Adrenal gland (tissue), 5 donors: ENCODE results near the gene MYH6.

Experiments
- POLR2A ChIP-seq, 2 donors: fragments of 450-650 bp; IDR thresholded peaks; one replicate each; pipeline ENCODE4 v1.6.1; 2017; ENCODE audit warnings: antibody characterized with exemption in 2 of 2, mild to moderate bottlenecking in 2 of 2, moderate library complexity in 1 of 2
- TF ChIP-seq, protein P1 (sequence below), 6 experiments: fragments of 450-650 bp in 4 of 6; fragments of 200-600 bp in 2 of 6; sonication (generic) in 1 of 6; IDR thresholded peaks; 1 replicate in 5 of 6; 2 replicates in 1 of 6; pipeline versions ENCODE4 v1.5.1 to v1.8.0; 2016 to 2021; ENCODE audit warnings: antibody characterized with exemption in 6 of 6, mild to moderate bottlenecking in 2 of 6, moderate library complexity in 1 of 6
- donor health status: DM: no; HTN: no; CAD: no.

GRCh38 chr14:23439107-23439835 is 31.2 kb upstream of the MYH6 start:
- TF ChIP-seq, protein P1, sequence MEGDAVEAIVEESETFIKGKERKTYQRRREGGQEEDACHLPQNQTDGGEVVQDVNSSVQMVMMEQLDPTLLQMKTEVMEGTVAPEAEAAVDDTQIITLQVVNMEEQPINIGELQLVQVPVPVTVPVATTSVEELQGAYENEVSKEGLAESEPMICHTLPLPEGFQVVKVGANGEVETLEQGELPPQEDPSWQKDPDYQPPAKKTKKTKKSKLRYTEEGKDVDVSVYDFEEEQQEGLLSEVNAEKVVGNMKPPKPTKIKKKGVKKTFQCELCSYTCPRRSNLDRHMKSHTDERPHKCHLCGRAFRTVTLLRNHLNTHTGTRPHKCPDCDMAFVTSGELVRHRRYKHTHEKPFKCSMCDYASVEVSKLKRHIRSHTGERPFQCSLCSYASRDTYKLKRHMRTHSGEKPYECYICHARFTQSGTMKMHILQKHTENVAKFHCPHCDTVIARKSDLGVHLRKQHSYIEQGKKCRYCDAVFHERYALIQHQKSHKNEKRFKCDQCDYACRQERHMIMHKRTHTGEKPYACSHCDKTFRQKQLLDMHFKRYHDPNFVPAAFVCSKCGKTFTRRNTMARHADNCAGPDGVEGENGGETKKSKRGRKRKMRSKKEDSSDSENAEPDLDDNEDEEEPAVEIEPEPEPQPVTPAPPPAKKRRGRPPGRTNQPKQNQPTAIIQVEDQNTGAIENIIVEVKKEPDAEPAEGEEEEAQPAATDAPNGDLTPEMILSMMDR (IDR thresholded peaks at IDR 0.05), result no peak
- TF ChIP-seq POLR2A (IDR thresholded peaks at IDR 0.05), result no peak
